ENCODE measurements around the gene SLC24A4.
"Not testable (repeated sequence)": the region's sequence is repeated elsewhere in the genome, so short reads cannot be mapped to it uniquely, and the experiment has no call there.

Gene SLC24A4

DNA sequence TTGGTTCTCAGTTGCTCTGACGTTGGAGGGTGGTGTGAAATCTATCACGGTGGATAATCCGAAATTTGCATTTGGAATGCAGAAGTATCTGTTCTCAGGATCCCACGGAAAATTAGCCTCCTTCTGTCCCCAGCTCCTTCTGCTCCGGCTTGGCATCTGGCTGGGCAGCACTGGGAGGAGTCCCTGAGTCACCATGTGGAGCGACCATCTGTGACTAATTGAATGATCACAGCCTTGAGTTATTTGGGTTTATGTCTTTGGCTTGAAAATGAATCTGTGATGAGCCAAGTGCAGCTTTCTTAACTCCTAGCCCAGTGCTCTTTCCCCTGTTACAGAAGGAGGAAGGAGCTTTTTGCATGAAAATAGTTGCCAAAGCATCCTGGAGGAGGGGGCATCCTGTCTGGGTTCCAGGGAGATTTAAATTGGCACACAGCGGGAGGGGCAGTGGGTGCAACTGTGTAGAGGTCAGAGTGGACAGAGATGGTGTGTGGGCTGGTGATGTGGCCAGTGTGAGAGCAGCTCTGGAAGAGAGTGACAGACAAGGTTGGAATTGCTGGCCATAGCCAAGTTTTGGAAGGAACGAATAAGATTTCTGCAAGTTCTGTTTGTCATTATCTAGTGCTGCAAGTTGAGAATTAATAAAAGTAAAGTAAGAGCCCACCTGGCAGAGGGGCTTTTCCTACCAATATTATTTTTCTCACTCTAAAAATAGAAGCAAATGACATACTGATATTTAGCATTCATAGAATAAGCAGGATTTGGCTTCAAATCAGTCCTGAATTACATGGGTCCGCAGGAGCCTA lies 74.4 kb downstream of the SLC24A4 start:
- DNase-seq (ENCODE audit: low read depth): peak; percentile 39

GRCh38 chr14:92397953-92398564 lies 75.1 kb downstream of the SLC24A4 start:
- no peak overlapping the region for H3K4me3 ChIP-seq (ENCODE audit: low read depth, low read length)
- no peak for DNase-seq (ENCODE audit: low read depth)

More for the DNA sequence above, 74.4 kb downstream of the SLC24A4 start:
- H3K4me3 ChIP-seq (ENCODE audit: low read depth, low read length): no peak overlapping the region

DNA sequence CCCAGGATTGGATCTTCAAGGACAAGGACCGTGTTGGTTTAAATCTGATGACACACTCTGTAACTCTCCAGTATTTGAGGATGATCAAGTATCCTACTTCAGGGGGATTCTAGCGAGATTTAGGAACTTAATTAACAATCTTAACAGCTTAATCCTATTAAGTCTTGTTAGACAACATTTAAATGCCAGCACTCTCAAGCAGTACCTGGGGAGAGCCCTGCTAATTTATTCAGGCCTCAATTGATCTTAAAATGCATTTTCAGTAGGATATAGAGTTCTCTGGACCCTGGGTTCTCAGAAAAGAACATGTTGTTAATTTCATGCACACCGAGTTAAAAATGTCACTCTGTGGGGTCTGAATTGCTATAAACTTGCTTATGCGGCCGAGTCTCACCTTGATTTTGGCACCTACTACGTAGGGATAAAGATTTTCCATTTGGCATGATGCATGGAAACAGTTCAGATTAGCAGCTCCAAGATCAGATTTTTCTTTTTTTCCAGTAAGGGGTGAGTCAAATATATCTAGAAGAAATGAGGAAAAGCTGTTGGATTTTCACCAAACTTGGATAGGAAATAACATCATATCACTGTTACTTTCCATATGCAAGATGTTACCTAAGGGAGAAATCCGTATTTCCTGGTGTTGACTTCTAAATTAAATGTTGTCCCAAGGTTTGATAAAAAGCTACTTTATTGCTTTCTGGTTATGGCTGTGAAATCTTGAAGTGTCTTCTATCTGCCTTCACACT lies 76.1 kb downstream of the SLC24A4 start:
- DNase-seq (ENCODE audit: low read depth): no peak
- H3K4me3 ChIP-seq (ENCODE audit: low read depth, low read length): no peak overlapping the region

DNA sequence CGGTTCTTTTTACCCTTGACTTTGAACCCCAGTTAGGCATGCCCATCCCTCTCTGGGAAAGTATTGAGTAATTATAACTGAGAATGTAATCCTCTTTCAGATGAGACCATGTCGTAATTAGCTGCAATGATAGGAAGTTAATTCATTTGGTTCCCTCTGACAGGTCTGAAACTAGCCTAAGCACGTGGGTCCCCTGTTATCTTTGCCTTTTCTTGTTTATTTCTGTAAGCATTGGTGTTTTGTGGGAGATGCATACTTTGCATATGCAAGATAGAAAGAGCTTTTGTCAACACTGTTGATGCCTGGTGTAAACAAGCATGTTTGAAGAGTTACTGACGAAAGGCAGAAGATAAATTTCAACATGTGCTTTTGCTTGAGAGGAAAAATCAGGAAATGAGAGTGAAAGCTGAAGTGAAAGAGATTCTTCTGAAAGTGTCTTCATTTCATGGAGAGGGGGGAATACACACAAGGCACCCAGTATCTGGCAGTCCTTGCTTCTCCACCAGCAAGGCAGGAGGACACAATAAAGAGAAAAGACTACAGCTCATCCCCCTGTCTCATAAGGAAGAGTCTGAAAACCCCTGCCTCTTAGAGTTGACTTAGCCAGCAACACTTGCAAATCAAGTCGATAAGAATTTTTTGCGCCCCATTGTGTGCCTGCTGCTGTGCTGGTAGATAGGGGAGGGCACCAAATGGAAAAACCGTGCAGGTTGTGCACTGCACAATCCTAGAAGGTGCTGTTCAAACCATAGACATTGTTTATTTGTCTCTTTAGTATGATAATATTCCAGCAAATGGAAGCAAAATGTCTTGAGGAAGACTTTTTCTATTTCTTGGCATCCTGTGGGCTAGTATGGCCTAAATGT lies 77.8 kb downstream of the SLC24A4 start:
- no peak for DNase-seq (ENCODE audit: low read depth)
- H3K4me3 ChIP-seq (ENCODE audit: low read depth, low read length): no peak overlapping the region

DNA sequence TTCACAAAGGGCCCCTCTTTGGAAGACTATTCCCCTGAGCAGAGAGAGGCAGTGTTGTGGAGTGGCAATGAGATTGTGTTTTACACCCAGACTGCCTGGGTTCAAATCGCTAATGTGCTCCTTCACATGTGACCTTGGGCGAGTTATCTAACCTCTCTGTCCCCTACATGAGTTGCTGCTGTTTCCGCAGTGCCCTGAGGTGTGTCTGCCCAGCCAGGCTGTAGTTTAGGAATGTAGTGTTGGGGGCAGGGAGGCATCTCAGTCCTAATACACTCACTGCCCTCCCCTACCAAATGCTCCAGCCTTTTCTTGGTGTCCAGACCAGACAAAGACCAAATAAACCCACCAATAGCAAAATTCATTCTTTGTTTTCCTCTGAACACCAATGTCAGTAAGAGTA lies 78.6 kb downstream of the SLC24A4 start:
- no peak overlapping the region for H3K4me3 ChIP-seq (ENCODE audit: low read depth, low read length)
- no peak for DNase-seq (ENCODE audit: low read depth)

DNA sequence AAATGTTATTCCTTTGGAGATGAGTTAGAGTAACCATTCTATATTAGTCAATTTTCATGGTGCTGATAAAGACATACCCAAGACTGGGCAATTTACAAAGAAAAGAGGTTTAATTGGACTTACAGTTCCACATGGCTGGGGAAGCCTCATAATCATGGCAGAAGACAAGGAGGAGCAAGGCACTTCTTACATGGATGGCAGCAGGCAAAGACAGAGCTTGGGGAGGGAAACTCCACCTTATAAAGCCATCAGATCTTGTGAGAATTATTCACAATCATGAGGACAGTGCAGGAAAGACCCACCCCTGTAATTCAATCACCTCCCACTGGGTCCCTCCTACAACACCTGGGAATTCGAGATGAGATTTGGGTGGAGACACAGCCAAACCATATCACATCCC lies 79.5 kb downstream of the SLC24A4 start:
- not testable (repeated sequence) for DNase-seq (ENCODE audit: low read depth); H3K4me3 ChIP-seq (ENCODE audit: low read depth, low read length)

- H3K4me3 ChIP-seq (ENCODE audit: low read depth, low read length): no peak overlapping the region
- DNase-seq (ENCODE audit: low read depth): no peak
These were observed 81.1 kb downstream of the SLC24A4 start for GRCh38 chr14:92404018-92404417.

DNA sequence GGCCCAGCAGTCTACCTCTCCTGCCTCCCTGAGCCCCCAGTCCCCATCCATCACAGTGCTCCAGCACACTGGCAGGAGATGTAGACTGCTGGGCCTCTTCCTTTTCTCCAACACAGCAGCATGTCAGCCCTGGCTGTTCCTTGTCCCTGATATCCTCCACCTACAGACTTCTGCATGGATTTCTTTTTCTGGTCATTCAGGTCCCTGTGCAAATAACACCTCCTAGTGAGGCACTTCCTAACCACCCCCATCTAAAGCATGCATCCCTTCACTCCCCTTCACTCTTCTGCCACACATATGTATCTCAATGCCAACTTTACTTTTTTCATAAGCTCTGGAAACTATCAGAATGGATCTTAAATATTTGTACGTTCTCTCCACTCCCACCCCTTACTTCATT lies 81.5 kb downstream of the SLC24A4 start:
- H3K4me3 ChIP-seq (ENCODE audit: low read depth, low read length): no peak overlapping the region
- DNase-seq (ENCODE audit: low read depth): no peak

DNA sequence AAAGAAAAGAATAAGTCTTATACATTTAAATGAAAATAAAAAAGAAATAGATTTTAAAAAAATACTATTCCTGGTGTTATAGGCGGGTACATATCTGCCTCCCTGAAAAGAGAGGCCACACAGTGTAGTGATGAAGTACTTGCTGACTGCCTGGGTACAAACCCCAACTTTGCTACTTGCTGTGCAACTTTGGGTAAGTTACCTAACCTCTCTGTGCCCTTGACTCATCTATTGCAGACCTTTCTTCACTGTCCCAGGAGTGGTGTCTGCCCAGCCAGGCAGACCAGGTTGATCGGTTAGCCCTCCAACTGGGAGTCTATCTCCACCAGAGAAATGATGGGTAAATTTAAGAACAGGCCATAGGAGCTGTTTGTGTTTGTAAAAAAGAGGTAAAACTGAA lies 82.0 kb downstream of the SLC24A4 start:
- H3K4me3 ChIP-seq (ENCODE audit: low read depth, low read length): no peak overlapping the region
- DNase-seq (ENCODE audit: low read depth): no peak

DNA sequence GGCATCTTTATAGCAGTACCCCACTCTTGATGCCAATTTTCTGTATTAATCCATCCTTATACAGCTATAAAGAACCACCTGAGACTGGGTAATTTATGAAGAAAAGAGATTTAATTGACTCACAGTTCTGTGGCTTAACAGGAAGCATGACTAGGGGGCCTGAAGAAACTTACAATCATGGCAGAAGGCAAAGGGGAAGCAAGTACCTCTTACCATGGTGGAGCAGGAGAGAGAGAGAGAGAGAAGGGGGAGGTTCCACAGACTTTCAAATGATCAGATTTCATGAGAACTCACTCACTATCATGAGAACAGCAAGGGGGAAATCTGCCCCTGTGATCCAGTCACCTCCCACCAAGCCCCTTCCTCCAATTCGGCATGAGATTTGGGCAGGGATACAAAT lies 84.4 kb downstream of the SLC24A4 start:
- no peak for DNase-seq (ENCODE audit: low read depth)
- H3K4me3 ChIP-seq (ENCODE audit: low read depth, low read length): no peak overlapping the region

GRCh38 chr14:92409043-92409442 lies 86.1 kb downstream of the SLC24A4 start:
- H3K4me3 ChIP-seq (ENCODE audit: low read depth, low read length): no peak overlapping the region
- DNase-seq (ENCODE audit: low read depth): no peak

DNA sequence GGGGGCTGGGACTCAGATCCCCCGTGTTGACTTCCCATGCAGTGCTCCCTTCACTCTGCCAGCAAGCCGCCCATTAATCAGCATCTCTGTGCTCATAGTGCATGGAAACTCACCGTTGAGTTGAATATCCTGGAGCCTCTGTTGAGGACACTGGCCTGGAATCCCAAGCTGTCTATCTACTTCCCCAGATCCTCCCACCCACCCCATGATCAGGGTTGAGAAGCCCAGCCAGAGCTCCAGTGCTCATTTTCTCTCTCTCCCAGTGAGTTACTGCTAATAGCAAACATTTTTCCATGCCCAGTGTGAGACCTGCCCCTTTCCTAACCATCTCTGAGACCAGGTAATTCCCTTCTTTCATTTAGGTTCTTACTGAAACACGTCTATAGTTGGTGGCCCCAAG lies 88.2 kb downstream of the SLC24A4 start:
- H3K4me3 ChIP-seq (ENCODE audit: low read depth, low read length): no peak overlapping the region
- no peak for DNase-seq (ENCODE audit: low read depth)

GRCh38 chr14:92411941-92412340 lies 89.0 kb downstream of the SLC24A4 start:
- DNase-seq (ENCODE audit: low read depth): no peak
- no peak overlapping the region for H3K4me3 ChIP-seq (ENCODE audit: low read depth, low read length)

GRCh38 chr14:92412912-92413311 lies 89.9 kb downstream of the SLC24A4 start:
- no peak overlapping the region for H3K4me3 ChIP-seq (ENCODE audit: low read depth, low read length)

GRCh38 chr14:92413379-92413778 lies 90.4 kb downstream of the SLC24A4 start:
- no peak for DNase-seq (ENCODE audit: low read depth)
- no peak overlapping the region for H3K4me3 ChIP-seq (ENCODE audit: low read depth, low read length)

More at GRCh38 chr14:92412912-92413311, 89.9 kb downstream of the SLC24A4 start:
- DNase-seq (ENCODE audit: low read depth): no peak

- no peak for DNase-seq (ENCODE audit: low read depth)
- no peak overlapping the region for H3K4me3 ChIP-seq (ENCODE audit: low read depth, low read length)
These were observed 91.9 kb downstream of the SLC24A4 start for GRCh38 chr14:92414690-92415445.

DNA sequence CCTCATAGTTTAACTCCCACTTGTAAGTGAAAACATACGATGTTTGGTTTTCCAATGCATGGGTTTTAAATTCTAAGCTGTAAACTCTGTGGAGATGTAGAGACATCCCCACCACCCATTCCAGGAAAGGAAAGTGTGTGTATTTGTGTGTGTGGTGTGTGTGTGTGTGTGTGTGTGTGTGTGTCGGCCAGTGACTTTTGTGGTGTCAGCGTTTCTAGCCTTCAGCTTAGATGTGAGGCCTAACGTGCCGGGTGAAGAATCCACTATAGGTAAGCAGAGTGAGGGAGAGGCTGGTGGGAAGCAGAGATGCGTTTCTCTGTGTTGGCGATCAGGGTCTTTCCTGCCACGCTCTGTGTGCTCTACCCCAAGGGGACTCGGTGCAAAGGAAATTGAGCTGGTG lies 93.0 kb downstream of the SLC24A4 start:
- no peak overlapping the region for H3K4me3 ChIP-seq (ENCODE audit: low read depth, low read length)
- no peak for DNase-seq (ENCODE audit: low read depth)

DNA sequence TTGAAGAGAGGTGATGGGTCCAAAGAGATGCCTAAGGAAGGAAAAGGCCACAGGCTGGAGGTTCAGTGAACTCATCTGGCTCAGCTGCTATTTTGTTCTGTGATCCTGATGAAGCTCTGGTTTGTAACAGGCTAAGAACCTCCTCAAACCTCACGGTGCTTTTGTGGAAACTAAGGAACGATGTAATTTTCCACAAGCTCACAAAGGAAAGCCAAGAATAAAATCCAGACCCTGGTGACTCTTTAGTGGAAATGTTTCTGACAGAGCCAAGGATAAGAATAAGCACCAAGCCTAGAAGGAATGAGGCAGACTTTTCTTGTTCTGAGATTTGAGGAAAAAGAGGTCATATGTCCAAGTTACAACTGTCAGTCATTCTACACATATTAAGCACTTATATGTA lies 93.6 kb downstream of the SLC24A4 start:
- DNase-seq (ENCODE audit: low read depth): no peak
- H3K4me3 ChIP-seq (ENCODE audit: low read depth, low read length): no peak overlapping the region

DNA sequence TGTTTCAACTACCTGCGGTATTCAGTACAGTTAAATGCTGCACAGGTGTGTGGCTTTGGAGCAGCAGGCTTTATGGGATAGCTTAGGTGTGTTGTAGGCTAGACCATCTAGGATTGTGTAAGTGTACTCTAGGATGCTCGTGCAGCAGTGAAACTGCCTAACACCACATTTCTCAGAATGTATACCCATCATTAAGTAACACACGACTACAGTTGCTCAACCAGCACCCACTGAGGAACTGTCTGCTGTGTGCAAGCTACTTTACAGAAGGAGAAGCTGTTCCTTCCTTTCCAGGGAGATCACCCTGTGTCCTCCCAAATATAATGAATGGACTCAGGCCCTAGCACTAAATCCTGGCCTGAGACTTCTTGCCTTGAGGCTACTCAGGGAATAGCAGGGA lies 94.8 kb downstream of the SLC24A4 start:
- no peak overlapping the region for H3K4me3 ChIP-seq (ENCODE audit: low read depth, low read length)
- DNase-seq (ENCODE audit: low read depth): no peak

Data from skeletal muscle cell (primary cell).